WTC11 (cell line): Measurements from ENCODE around the gene PDE3B.

Experiments used
- ARID4B ChIP-seq: sonication (generic); formaldehyde crosslinking; IDR thresholded peaks from 2 replicates; pipeline ENCODE4 v1.8.0; 2023; ENCODE audit warnings: missing genetic modification reagents, mild to moderate bottlenecking, borderline replicate concordance
- ELF4 ChIP-seq: sonication (generic); formaldehyde crosslinking; IDR thresholded peaks from 2 replicates; pipeline ENCODE4 v1.8.1; 2022; ENCODE audit warnings: low read depth, mild to moderate bottlenecking, moderate library complexity, missing genetic modification reagents
- MAX ChIP-seq: sonication (generic); formaldehyde crosslinking; IDR thresholded peaks from 2 replicates; pipeline ENCODE4 v1.8.0; 2022; ENCODE audit warnings: mild to moderate bottlenecking, missing genetic modification reagents
- MXD4 ChIP-seq: fragments of 250-450 bp; sonication (Bioruptor Pico); IDR thresholded peaks from 2 replicates; pipeline ENCODE4 v1.8.0; 2021; ENCODE audit warnings: mild to moderate bottlenecking, moderate library complexity, borderline replicate concordance
- NFYB ChIP-seq: sonication (generic); formaldehyde crosslinking; conservative IDR thresholded peaks from 2 replicates; pipeline ENCODE4 v1.8.0; 2022; ENCODE audit warnings: low read depth, missing genetic modification reagents
- ZNF512 ChIP-seq: sonication (generic); formaldehyde crosslinking; IDR thresholded peaks from 2 replicates; pipeline ENCODE4 v1.8.1; 2022; ENCODE audit warnings: missing genetic modification reagents, borderline replicate concordance
- TF ChIP-seq, protein P1 (sequence below): sonication (generic); formaldehyde crosslinking; IDR thresholded peaks from 2 replicates; pipeline ENCODE4 v1.8.1; 2023; ENCODE audit warnings: mild to moderate bottlenecking, missing genetic modification reagents, moderate library complexity
- TF ChIP-seq, protein P2 (sequence below): fragments of 200-600 bp; IDR thresholded peaks from 2 replicates; pipeline ENCODE4 v1.8.0; 2022; ENCODE audit warnings: antibody characterized with exemption
- TF ChIP-seq, protein P3 (sequence below): sonication (generic); formaldehyde crosslinking; IDR thresholded peaks from 2 replicates; pipeline ENCODE4 v1.8.1; 2023; ENCODE audit warnings: mild to moderate bottlenecking, missing genetic modification reagents, moderate library complexity
- TF ChIP-seq, protein P4 (sequence below): sonication (generic); formaldehyde crosslinking; IDR thresholded peaks from 2 replicates; pipeline ENCODE4 v1.8.1; 2023; ENCODE audit warnings: mild to moderate bottlenecking, moderate library complexity, missing genetic modification reagents
- TF ChIP-seq, protein P5 (sequence below): sonication (generic); formaldehyde crosslinking; IDR thresholded peaks from 2 replicates; pipeline ENCODE4 v1.8.1; 2023; ENCODE audit warnings: mild to moderate bottlenecking, missing genetic modification reagents

DNA sequence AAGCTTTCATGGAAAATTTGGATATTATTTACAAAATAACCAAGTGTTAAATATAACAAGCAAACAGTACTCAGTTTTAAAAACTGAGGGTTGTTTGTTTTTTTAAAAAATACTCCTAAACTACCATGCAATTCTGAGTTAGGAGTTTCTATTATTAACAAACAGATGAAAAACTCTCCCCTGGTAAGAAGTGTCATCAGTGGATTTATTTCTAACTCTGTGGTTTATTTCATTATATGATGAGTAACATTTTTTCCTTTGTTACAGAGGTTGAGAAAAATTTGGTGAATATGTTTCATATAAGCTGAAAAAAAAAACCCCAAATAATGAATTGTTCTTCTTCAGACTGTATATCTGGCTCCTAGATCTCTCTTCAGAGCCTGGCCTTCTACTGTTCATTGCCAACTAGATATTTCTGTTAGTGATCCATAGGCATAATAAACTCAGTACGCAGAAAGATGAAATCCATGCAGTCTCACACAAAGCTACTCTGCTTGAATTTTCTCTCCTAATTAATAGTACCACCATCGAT lies 29.4 kb upstream of the PDE3B start:
- TF ChIP-seq, protein P1, sequence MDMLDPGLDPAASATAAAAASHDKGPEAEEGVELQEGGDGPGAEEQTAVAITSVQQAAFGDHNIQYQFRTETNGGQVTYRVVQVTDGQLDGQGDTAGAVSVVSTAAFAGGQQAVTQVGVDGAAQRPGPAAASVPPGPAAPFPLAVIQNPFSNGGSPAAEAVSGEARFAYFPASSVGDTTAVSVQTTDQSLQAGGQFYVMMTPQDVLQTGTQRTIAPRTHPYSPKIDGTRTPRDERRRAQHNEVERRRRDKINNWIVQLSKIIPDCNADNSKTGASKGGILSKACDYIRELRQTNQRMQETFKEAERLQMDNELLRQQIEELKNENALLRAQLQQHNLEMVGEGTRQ (CRISPR knock-in tag), result no peak
- TF ChIP-seq, protein P2, sequence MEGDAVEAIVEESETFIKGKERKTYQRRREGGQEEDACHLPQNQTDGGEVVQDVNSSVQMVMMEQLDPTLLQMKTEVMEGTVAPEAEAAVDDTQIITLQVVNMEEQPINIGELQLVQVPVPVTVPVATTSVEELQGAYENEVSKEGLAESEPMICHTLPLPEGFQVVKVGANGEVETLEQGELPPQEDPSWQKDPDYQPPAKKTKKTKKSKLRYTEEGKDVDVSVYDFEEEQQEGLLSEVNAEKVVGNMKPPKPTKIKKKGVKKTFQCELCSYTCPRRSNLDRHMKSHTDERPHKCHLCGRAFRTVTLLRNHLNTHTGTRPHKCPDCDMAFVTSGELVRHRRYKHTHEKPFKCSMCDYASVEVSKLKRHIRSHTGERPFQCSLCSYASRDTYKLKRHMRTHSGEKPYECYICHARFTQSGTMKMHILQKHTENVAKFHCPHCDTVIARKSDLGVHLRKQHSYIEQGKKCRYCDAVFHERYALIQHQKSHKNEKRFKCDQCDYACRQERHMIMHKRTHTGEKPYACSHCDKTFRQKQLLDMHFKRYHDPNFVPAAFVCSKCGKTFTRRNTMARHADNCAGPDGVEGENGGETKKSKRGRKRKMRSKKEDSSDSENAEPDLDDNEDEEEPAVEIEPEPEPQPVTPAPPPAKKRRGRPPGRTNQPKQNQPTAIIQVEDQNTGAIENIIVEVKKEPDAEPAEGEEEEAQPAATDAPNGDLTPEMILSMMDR, result no peak
- no peak for TF ChIP-seq MXD4
- TF ChIP-seq ZNF512 (CRISPR knock-in tag), result no peak
- no peak for TF ChIP-seq ELF4 (CRISPR knock-in tag)
- no peak for TF ChIP-seq NFYB (CRISPR knock-in tag)
- TF ChIP-seq, protein P3, sequence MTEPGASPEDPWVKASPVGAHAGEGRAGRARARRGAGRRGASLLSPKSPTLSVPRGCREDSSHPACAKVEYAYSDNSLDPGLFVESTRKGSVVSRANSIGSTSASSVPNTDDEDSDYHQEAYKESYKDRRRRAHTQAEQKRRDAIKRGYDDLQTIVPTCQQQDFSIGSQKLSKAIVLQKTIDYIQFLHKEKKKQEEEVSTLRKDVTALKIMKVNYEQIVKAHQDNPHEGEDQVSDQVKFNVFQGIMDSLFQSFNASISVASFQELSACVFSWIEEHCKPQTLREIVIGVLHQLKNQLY (CRISPR knock-in tag), result no peak
- TF ChIP-seq, protein P4, sequence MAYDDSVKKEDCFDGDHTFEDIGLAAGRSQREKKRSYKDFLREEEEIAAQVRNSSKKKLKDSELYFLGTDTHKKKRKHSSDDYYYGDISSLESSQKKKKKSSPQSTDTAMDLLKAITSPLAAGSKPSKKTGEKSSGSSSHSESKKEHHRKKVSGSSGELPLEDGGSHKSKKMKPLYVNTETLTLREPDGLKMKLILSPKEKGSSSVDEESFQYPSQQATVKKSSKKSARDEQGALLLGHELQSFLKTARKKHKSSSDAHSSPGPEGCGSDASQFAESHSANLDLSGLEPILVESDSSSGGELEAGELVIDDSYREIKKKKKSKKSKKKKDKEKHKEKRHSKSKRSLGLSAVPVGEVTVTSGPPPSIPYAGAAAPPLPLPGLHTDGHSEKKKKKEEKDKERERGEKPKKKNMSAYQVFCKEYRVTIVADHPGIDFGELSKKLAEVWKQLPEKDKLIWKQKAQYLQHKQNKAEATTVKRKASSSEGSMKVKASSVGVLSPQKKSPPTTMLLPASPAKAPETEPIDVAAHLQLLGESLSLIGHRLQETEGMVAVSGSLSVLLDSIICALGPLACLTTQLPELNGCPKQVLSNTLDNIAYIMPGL (CRISPR knock-in tag), result no peak
- no peak for TF ChIP-seq MAX (CRISPR knock-in tag)
- no peak for TF ChIP-seq ARID4B (CRISPR knock-in tag)
- TF ChIP-seq, protein P5, sequence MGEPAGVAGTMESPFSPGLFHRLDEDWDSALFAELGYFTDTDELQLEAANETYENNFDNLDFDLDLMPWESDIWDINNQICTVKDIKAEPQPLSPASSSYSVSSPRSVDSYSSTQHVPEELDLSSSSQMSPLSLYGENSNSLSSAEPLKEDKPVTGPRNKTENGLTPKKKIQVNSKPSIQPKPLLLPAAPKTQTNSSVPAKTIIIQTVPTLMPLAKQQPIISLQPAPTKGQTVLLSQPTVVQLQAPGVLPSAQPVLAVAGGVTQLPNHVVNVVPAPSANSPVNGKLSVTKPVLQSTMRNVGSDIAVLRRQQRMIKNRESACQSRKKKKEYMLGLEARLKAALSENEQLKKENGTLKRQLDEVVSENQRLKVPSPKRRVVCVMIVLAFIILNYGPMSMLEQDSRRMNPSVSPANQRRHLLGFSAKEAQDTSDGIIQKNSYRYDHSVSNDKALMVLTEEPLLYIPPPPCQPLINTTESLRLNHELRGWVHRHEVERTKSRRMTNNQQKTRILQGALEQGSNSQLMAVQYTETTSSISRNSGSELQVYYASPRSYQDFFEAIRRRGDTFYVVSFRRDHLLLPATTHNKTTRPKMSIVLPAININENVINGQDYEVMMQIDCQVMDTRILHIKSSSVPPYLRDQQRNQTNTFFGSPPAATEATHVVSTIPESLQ (CRISPR knock-in tag), result no peak
